ENCODE data around the gene LRRC59. TPM values are rescaled to one million over a fixed set of nuclear protein-coding genes. Genes with fewer than 3 reads are reported as not detected.

LRRC59 gene
- polyA plus RNA-seq, 1 donor (not counting 4 experiments of a cell fraction or from before 2014, with no cell fraction given): 152 TPM

- H3K36me3 ChIP-seq (ENCODE audit: control insufficient read depth in 2 of 2, extremely low read depth in 1 of 2, insufficient read depth in 2 of 2, low read length in 2 of 2): peaks cover 34 to 38% of the 10 kb centered on the region in 2 experiments
- FAIRE-seq (no peak), DNase-seq (ENCODE audit: low read depth, low spot score) (no peak)
- H3K27ac ChIP-seq (ENCODE audit: control insufficient read depth, insufficient read depth, low read length): no peak overlapping the region
- H3K4me1 ChIP-seq (ENCODE audit: control insufficient read depth, extremely low read depth, insufficient read depth, low read length): peaks cover 5% of the 10 kb centered on the region
- TF ChIP-seq EZH2 (IDR thresholded peaks at IDR 0.05; ENCODE audit: low read length) (no peak), CTCF (optimal IDR thresholded peaks at IDR 0.05 in 1 of 3, IDR thresholded peaks at IDR 0.05 in 1 of 3, conservative IDR thresholded peaks at IDR 0.05 in 1 of 3; ENCODE audit: extremely low read depth in 1 of 3, insufficient read depth in 2 of 3, low read length in 3 of 3) (no peak)
- no peaks in the 10 kb centered on the region for H3K9me1 ChIP-seq (ENCODE audit: control insufficient read depth, extremely low read depth, insufficient read depth, low read length)
- H3K79me2 ChIP-seq (ENCODE audit: control insufficient read depth, insufficient read depth, low read length): peaks cover 2% of the 10 kb centered on the region
- no peaks in the 10 kb centered on the region for H4K20me1 ChIP-seq (ENCODE audit: control insufficient read depth, extremely low read depth, insufficient read depth, low read length)
- H3K27me3 ChIP-seq (ENCODE audit: control insufficient read depth, extremely low read depth, insufficient read depth, low read length): no peaks in the 10 kb centered on the region
- H3K9me3 ChIP-seq (ENCODE audit: control insufficient read depth, low read depth, low read length): no peaks in the 10 kb centered on the region
- no peak overlapping the region for H3K4me2 ChIP-seq (ENCODE audit: control insufficient read depth, extremely low read depth, insufficient read depth, low read depth, low read length)
- H2AFZ ChIP-seq (ENCODE audit: control insufficient read depth, low read length): no peak overlapping the region
- dilution Hi-C loops (cut with MboI; ENCODE audit: extremely low pct_ligation_motif_present, low sequenced_read_pairs): no loop called here
- no peak overlapping the region for H3K9ac ChIP-seq (ENCODE audit: control insufficient read depth, extremely low read depth, insufficient read depth, low read length)
- H3K4me3 ChIP-seq (ENCODE audit: control insufficient read depth in 2 of 3, extremely low read depth in 1 of 3, insufficient read depth in 2 of 3, low read depth in 1 of 3, low read length in 3 of 3): no peak overlapping the region
These were observed 33.9 kb downstream of the LRRC59 start for GRCh38 chr17:50363217-50364060.

GRCh38 chr17:50362661-50363060 lies 34.7 kb downstream of the LRRC59 start:
- no peaks in the 10 kb centered on the region for H3K79me2 ChIP-seq (ENCODE audit: control insufficient read depth, insufficient read depth, low read length)
- H4K20me1 ChIP-seq (ENCODE audit: control insufficient read depth, extremely low read depth, insufficient read depth, low read length): no peaks in the 10 kb centered on the region
- H3K9me1 ChIP-seq (ENCODE audit: control insufficient read depth, extremely low read depth, insufficient read depth, low read length): no peaks in the 10 kb centered on the region
- H3K36me3 ChIP-seq (ENCODE audit: control insufficient read depth in 2 of 2, extremely low read depth in 1 of 2, insufficient read depth in 2 of 2, low read length in 2 of 2): peaks cover 30 to 37% of the 10 kb centered on the region in 2 experiments
- no peak for FAIRE-seq
- H3K9me3 ChIP-seq (ENCODE audit: control insufficient read depth, low read depth, low read length): no peaks in the 10 kb centered on the region
- no peak overlapping the region for H3K9ac ChIP-seq (ENCODE audit: control insufficient read depth, extremely low read depth, insufficient read depth, low read length)
- H2AFZ ChIP-seq (ENCODE audit: control insufficient read depth, low read length): no peak overlapping the region
- DNase-seq (ENCODE audit: low read depth, low spot score): no peak
- no peak overlapping the region for H3K4me3 ChIP-seq (ENCODE audit: control insufficient read depth in 2 of 3, extremely low read depth in 1 of 3, insufficient read depth in 2 of 3, low read depth in 1 of 3, low read length in 3 of 3)
- no peaks in the 10 kb centered on the region for H3K27me3 ChIP-seq (ENCODE audit: control insufficient read depth, extremely low read depth, insufficient read depth, low read length)
- peaks cover 5% of the 10 kb centered on the region for H3K4me1 ChIP-seq (ENCODE audit: control insufficient read depth, extremely low read depth, insufficient read depth, low read length)
- dilution Hi-C loops (cut with MboI; ENCODE audit: extremely low pct_ligation_motif_present, low sequenced_read_pairs): no loop called here
- TF ChIP-seq EZH2 (IDR thresholded peaks at IDR 0.05; ENCODE audit: low read length) (no peak), CTCF (optimal IDR thresholded peaks at IDR 0.05 in 1 of 3, IDR thresholded peaks at IDR 0.05 in 1 of 3, conservative IDR thresholded peaks at IDR 0.05 in 1 of 3; ENCODE audit: extremely low read depth in 1 of 3, insufficient read depth in 2 of 3, low read length in 3 of 3) (no peak)
- H3K4me2 ChIP-seq (ENCODE audit: control insufficient read depth, extremely low read depth, insufficient read depth, low read depth, low read length): no peak overlapping the region
- H3K27ac ChIP-seq (ENCODE audit: control insufficient read depth, insufficient read depth, low read length): no peak overlapping the region
